Measurements from ENCODE around the gene ADRB2.

DNA sequence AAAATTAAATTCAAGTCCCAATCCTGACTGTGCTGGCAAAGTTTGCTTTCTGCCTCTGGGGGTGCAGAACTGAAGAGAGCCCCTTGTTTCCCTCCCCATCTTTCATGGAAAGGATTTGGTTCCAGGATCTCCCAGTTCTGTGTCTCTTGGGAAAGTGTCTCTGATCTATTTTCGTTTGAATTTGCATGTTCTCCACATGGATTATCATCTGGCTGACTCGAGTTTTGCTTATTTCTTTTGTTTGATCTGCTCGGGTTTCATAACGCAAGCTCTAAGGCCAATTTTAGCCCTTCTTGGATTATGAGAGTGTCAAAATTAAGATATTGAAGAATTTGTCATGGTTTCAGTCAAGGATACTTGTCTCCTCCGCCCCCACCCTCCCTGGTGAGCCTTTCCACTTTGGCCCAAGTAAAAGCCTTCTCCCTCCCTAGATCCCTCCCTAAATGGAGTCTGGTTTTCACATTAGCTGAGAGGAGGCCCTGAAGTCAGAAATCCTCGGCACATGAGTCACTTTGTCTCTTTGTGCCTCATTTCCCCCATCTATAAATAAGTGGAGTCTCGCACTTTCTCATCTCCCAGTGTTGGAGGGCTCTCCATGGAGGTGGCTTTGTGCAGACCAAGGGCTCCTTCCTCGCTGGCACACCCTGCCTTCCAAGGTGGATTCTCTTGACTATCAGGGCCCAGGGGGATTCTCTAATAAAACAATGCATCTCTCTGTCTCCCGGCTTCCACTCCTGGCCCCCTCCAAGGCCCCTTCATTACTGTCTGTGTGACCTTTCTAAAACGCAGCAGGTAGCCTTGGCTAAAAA is 17.3 kb downstream of the ADRB2 start:
- TF ChIP-seq, protein P1, sequence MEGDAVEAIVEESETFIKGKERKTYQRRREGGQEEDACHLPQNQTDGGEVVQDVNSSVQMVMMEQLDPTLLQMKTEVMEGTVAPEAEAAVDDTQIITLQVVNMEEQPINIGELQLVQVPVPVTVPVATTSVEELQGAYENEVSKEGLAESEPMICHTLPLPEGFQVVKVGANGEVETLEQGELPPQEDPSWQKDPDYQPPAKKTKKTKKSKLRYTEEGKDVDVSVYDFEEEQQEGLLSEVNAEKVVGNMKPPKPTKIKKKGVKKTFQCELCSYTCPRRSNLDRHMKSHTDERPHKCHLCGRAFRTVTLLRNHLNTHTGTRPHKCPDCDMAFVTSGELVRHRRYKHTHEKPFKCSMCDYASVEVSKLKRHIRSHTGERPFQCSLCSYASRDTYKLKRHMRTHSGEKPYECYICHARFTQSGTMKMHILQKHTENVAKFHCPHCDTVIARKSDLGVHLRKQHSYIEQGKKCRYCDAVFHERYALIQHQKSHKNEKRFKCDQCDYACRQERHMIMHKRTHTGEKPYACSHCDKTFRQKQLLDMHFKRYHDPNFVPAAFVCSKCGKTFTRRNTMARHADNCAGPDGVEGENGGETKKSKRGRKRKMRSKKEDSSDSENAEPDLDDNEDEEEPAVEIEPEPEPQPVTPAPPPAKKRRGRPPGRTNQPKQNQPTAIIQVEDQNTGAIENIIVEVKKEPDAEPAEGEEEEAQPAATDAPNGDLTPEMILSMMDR (IDR thresholded peaks at IDR 0.05): no peak
- no peak for TF ChIP-seq POLR2A (IDR thresholded peaks at IDR 0.05)

Data from right lobe of liver (tissue), 4 donors.